Body of pancreas (tissue), 4 donors: ENCODE data around the gene LRP2. TPM values are rescaled to one million over a fixed set of nuclear protein-coding genes. Genes with fewer than 3 reads are reported as not detected.

Experiments used
- ATAC-seq: fragments of 150-250 bp; one replicate; pipeline ENCODE4 v1.9.1; 2016
- DNase-seq, 4 donors: peaks; one replicate each; pipeline ENCODE4 v3.0.0-alpha.2; 2019
- H3K27ac ChIP-seq, 4 donors: fragments of 200-600 bp; sonication (generic); 1 replicate in 3 of 4; 2 replicates in 1 of 4; pipeline versions ENCODE4 v1.5.1 to v1.6.1; 2016 to 2019; ENCODE audit warnings: mild to moderate bottlenecking in 1 of 4, mixed read lengths in 1 of 4, moderate library complexity in 1 of 4
- H3K27me3 ChIP-seq, 2 donors: fragments of 200-600 bp; sonication (generic); one replicate each; pipeline ENCODE4 v1.6.0; 2016; ENCODE audit warnings: mild to moderate bottlenecking in 1 of 2
- H3K36me3 ChIP-seq, 2 donors: fragments of 200-600 bp; sonication (generic); replicated peaks in 1 of 2; 2 replicates each; pipeline ENCODE4 v1.5.1; 2016; ENCODE audit warnings: low read depth in 2 of 2; ENCODE audit not compliant: insufficient read depth in 1 of 2
- H3K4me1 ChIP-seq: fragments of 200-600 bp; sonication (generic); one replicate; pipeline ENCODE4 v1.6.0; 2016
- H3K4me3 ChIP-seq, 2 donors: fragments of 200-600 bp; sonication (generic); 1 replicate in 1 of 2; 2 replicates in 1 of 2; pipeline ENCODE4 v1.5.1; 2016 to 2019
- H3K9me3 ChIP-seq, 3 donors: fragments of 200-600 bp; sonication (generic); 1 replicate in 2 of 3; 2 replicates in 1 of 3; pipeline ENCODE4 v1.5.1; 2016
- CTCF ChIP-seq, 7 experiments: fragments of 450-650 bp in 4 of 7; fragments of 200-600 bp in 3 of 7; sonication (generic) in 3 of 7; IDR thresholded peaks; one replicate each; pipeline ENCODE4 v1.5.1; 2016 to 2019; ENCODE audit warnings: antibody characterized with exemption in 7 of 7
- POLR2A ChIP-seq, 3 donors: fragments of 450-650 bp; IDR thresholded peaks; one replicate each; pipeline ENCODE4 v1.6.1; 2016; ENCODE audit warnings: antibody characterized with exemption in 3 of 3, mild to moderate bottlenecking in 2 of 3
- WGBS, 2 donors: methylation state at CpG; one replicate each; pipeline ENCODE4 v1.1.5; 2017; 5-methylcytosine and 5-hydroxymethylcytosine counted together
- intact Hi-C: fragments of 100-400 bp; cut with DNase I; formaldehyde crosslinking; loops from one replicate; pipeline ENCODE4 v1.15.1; 2023
- total RNA-seq, 2 donors: library from RNA; depleted of rRNA; stranded (reverse); fragments of >200 nt; gene quantifications; one replicate each; pipeline ENCODE4 v1.1.0, GENCODE V29; 2016

The LRP2 gene
- total RNA-seq, 2 donors from 2014 or later, result under 0.01 TPM; not detected in 1

- WGBS, 2 donors, result 56 to 74% methylated on average over 1 of the region's 1 CpG
- no peaks in the 10 kb centered on the region for H3K27me3 ChIP-seq
- DNase-seq (no peak), ATAC-seq (no peak)
- H3K4me3 ChIP-seq, result no peak overlapping the region
- no peaks in the 10 kb centered on the region for H3K9me3 ChIP-seq
- no peak overlapping the region for H3K27ac ChIP-seq
- TF ChIP-seq POLR2A (IDR thresholded peaks at IDR 0.05), result no peak
- TF ChIP-seq CTCF (IDR thresholded peaks at IDR 0.05), result no peak
- H3K4me1 ChIP-seq, result no peaks in the 10 kb centered on the region
- intact Hi-C loops, result no loop called here
- H3K36me3 ChIP-seq, result no peaks in the 10 kb centered on the region
These were observed 64.3 kb downstream of the LRP2 start for GRCh38 chr2:169298007-169298406.

GRCh38 chr2:169294001-169294675, 68.2 kb downstream of the LRP2 start:
- no peaks in the 10 kb centered on the region for H3K36me3 ChIP-seq
- H3K4me1 ChIP-seq, result no peaks in the 10 kb centered on the region
- H3K27me3 ChIP-seq, result no peaks in the 10 kb centered on the region
- H3K4me3 ChIP-seq, result no peak overlapping the region
- 57 to 60% methylated on average over 9 of the region's 9 CpGs for whole genome bisulfite sequencing, 2 donors
- ATAC-seq, result no peak
- H3K27ac ChIP-seq, result no peak overlapping the region
- TF ChIP-seq CTCF (IDR thresholded peaks at IDR 0.05), result no peak
- TF ChIP-seq POLR2A (IDR thresholded peaks at IDR 0.05), result no peak
- intact Hi-C loops, result no loop called here
- H3K9me3 ChIP-seq, result no peaks in the 10 kb centered on the region
- no peak for DNase-seq

GRCh38 chr2:169291517-169291916, 70.8 kb downstream of the LRP2 start:
- no peak for TF ChIP-seq CTCF (IDR thresholded peaks at IDR 0.05)
- no peak for TF ChIP-seq POLR2A (IDR thresholded peaks at IDR 0.05)

GRCh38 chr2:169290433-169290832, 71.9 kb downstream of the LRP2 start:
- TF ChIP-seq CTCF (IDR thresholded peaks at IDR 0.05) (no peak), POLR2A (IDR thresholded peaks at IDR 0.05) (no peak)
- Histone ChIP-seq H3K27me3 (no peaks in the 10 kb centered on the region), H3K27ac (no peak overlapping the region), H3K4me1 (no peaks in the 10 kb centered on the region), H3K4me3 (no peak overlapping the region), H3K36me3 (no peaks in the 10 kb centered on the region), H3K9me3 (no peaks in the 10 kb centered on the region)
- intact Hi-C loops, result no loop called here
- WGBS, 2 donors, result 54% methylated on average over 3 of the region's 3 CpGs
- no peak for DNase-seq
- no peak for ATAC-seq

More at GRCh38 chr2:169291517-169291916, 70.8 kb downstream of the LRP2 start:
- no peaks in the 10 kb centered on the region for H3K9me3 ChIP-seq
- H3K4me3 ChIP-seq, result no peak overlapping the region
- intact Hi-C loops, result no loop called here
- H3K4me1 ChIP-seq, result no peaks in the 10 kb centered on the region
- DNase-seq, result no peak
- 43 to 56% methylated on average over 2 of the region's 2 CpGs for WGBS, 2 donors
- H3K36me3 ChIP-seq, result no peaks in the 10 kb centered on the region
- H3K27ac ChIP-seq, result no peak overlapping the region
- no peak for ATAC-seq
- H3K27me3 ChIP-seq, result no peaks in the 10 kb centered on the region

- Histone ChIP-seq H3K36me3 (no peaks in the 10 kb centered on the region), H3K4me3 (no peak overlapping the region), H3K27ac (no peak overlapping the region), H3K9me3 (no peaks in the 10 kb centered on the region), H3K27me3 (no peaks in the 10 kb centered on the region), H3K4me1 (no peaks in the 10 kb centered on the region)
- DNase-seq (no peak), ATAC-seq (no peak)
- intact Hi-C loops, result no loop called here
- TF ChIP-seq POLR2A (IDR thresholded peaks at IDR 0.05), result no peak
These were observed 74.7 kb downstream of the LRP2 start for GRCh38 chr2:169287666-169288065.
